IPS-NIHi11 (cell line): Measurements from ENCODE around the gene DPP9.
"Not testable (repeated sequence)": the region's sequence is repeated elsewhere in the genome, so short reads cannot be mapped to it uniquely, and the experiment has no call there.

Experiments used
- DNase-seq: peaks from one replicate; pipeline ENCODE4 v3.0.0; 2012; ENCODE audit warnings: mixed read lengths, low spot score

Gene DPP9

GRCh38 chr19:4687396-4687795 is 36.2 kb downstream of the DPP9 start:
- DNase-seq: no peak

DNA sequence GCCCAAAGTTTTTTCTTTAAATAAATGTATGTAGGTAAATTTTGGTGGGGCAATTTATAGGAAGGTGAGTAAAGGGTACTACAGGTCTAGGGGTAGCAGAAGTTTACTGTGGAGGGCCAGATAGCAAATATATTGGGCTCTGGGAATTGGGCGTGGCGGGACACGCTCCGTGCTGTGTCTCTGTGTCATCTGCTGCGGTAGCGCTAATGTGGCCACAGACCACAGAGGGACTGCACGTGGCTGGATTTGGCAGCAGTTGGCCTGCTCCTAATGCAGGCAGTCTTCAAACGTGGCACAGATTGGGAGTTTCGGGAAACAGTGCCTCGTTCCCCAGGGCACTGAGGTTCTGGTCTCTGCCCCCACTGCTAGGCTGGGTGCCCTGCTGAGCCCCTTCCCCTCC is 36.9 kb downstream of the DPP9 start:
- no peak for DNase-seq

DNA sequence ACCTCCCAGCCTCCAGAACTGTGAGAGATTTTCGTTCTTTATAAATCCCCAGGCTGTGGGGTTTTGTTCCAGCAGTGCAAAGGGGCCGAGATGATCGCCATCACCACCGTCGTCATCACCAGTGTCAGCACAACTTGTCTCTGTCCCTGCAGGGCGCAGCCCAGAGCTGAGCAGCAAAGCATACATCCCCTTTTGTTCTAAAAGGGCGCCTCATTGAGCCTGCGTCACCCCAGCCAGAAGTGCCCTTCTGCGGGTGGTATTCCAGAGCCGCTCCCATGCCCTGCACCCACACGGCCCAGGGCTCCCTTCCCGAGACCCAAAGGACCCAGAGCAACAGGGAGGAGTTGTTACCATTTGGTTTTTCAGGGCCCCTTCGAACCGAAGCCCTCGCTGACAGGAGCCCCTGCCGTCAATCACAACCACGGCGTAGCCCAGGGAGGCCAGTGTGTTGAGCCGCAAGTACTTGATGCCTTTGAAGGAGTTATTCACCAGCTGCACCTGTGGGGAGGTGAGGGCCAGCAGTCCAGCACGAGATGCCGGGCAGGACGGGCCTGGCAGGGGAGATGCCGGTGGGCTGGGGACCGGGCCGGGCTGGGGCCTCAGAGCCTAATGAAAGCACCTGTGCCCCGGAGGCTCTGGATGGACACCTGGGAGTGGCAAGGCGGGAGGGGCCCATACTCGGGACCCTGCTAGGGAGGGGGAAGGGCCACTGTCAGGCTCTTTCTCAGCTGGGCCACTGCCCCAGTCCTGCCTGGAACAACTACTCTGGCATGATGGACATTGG is 39.1 kb downstream of the DPP9 start:
- DNase-seq: no peak

GRCh38 chr19:4682417-4683200 is 41.0 kb downstream of the DPP9 start:
- no peak for DNase-seq

- DNase-seq: not testable (repeated sequence)
Observed at GRCh38 chr19:4680021-4680420, 43.6 kb downstream of the DPP9 start.

DNA sequence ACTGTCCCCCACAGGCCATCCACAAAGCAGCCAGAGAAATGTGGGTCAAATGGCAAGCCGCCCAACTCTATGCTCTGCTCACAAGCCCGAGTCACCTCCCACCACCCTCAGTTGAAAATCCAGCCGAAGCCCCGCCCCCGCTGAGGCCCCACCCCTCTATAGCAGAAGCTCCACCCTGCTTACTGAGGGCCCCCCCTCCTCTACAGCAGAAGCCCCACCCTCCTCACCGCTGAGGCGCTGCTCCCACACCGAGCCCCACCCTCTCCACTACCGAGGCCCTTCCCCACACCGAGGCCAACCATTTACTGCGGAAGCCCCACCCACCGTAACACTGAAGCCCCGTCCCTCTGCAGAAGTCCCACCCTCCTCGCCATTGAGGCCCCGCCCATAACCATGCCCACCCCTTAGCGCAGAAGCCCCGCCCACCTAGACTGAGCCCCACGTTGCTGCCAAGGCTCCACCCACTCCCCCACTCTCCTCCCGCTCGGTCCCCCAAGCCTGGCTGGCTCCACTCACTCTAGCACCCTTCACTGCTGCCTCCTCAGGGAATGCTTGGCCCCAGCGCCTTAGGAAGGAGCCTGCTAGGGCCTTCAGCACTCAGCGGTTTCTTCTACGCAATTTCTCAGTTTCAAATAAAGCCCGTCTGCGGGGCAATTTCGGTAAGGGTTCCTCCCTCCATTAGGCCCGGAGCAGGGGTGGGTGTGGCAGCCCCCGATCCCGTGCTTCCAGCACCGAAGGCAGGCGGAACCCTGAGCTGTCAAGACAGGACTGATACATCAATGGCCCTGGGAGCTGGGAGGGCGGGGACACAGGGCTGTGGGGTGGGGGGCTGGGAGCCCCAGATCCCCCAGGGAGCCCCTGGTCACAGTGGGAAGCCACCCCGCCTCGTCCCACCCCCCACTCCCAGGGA is 44.5 kb downstream of the DPP9 start:
- DNase-seq: peak; percentile 93

- peak; percentile 74 for DNase-seq
Observed at GRCh38 chr19:4676955-4677731, 46.5 kb downstream of the DPP9 start.

- DNase-seq: no peak
Observed at GRCh38 chr19:4675346-4675745, 48.3 kb downstream of the DPP9 start.

- no peak for DNase-seq
Observed at GRCh38 chr19:4673726-4674125, 49.9 kb downstream of the DPP9 start.

- DNase-seq: no peak
Observed at GRCh38 chr19:4673216-4673615, 50.4 kb downstream of the DPP9 start.

DNA sequence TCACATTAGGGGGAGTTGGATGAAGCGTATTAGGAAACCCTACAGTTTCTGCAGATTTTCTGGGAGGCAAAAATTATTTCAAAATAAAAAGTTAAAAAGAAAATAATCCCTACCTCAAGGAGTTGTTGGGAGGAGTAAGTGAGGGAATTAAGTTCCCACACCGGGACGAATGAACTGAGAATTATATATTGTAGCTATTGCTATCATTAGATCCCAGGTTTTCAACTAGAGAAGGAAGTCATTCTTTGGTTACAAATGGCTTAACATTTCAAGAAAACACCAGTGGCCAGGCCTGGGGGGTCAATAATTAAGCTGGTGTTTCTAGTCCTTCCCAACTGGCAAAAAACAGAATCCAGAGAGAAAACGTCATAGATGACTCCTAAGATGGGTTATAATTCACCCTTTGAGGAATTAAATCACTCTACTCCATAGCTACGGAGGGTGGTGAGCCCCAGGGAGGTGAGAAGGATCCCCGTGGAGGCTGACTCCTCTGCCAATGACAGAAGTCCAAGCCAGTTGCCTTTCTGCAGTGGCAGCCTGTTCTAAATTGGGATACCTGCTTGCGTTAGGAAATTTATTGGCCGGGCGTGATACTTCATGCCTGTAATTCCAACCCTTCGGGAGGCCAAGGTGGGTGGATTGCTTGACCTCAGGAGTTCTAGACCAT is 52.3 kb downstream of the DPP9 start:
- no peak for DNase-seq

- peak; percentile 100 for DNase-seq
Observed at GRCh38 chr19:4669723-4670480, 53.7 kb downstream of the DPP9 start, which contains the start of gene MYDGF. Gene MYDGF (minus strand): TSS chr19:4670342. CDS start chr19:4670334, 8 bp downstream.

DNA sequence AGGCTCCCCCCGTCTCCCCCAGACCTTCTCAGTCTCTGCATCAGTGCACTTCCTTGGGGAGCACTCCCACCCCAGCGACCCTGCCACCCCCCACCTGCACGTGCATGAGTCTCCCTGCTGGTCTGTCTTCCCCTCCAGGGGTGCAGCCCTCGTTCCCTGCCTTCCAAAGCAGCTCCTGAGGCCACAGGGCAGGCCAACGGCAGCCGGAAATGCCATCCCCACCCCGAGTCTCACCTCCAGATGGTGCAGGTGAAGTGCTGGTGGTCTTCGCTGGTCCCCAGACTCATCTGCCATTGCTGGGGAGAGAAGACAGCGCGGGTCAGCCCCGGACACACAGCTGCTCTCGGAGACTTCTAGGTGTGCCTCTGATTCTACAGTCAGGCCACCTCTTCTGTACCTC is 59.0 kb downstream of the DPP9 start:
- no peak for DNase-seq

- DNase-seq: no peak
Observed at GRCh38 chr19:4662812-4663211, 60.8 kb downstream of the DPP9 start.

DNA sequence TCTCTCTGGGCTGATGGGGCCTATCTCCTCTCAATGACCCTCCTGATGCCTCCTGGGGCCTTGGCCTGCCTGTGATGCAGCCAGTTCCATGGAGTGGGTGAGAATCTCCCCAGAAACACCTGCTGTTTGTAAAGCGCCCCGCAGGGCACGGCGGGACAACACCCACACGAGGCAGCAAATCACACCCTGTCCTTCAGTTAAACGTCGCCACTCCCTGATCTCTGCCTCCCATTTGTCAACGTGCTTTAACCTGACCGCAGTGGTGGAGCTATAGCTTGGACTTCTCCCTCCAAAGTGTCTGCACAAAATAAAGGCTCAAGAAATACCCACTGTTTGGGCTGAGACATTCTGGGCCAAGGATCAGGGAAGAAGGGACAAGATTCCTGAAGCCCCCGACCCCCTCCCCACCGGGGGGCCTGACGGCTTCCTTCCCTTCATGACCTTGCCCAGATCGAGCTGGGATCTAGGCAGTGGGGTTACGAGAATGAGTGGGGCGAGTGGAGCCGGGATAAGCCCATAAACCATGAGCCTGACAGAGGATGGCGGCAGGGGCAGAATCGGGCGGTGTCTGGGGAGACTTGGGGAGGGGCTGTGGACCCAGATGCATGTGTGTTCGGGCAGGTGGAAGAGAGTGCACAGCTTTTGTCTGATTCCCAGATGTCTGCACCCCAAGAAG is 61.5 kb downstream of the DPP9 start:
- DNase-seq: no peak

- no peak for DNase-seq
Observed at GRCh38 chr19:4660993-4661392, 62.6 kb downstream of the DPP9 start.

DNA sequence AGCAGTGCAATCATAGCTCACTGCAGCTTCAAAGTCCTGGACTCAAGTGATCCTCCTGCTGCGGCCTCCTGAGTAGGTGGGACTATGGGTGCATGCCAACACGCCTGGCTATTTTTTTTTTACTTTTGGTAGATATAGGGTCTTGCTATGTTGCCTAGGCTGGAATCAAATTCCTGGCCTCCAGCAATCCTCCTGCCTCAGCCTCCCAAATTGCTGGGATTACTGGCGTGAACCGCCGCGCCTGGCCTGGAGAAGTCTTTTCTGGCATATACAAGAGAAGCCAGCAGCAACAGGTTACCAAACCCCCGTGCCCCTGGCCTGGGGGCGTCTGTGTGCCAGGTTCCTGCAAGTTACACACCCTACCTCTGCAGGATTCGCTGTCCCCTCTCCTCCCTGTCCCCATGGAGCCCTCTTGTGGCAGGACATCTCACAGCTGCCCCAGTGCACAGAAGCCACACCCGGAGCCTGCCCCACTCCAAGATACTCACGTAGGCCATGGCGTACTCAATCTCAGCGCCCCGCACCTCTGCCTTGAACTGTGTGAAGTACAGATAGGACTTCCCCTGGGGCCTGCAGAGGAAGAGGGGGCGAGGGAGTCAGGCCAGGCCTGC is 63.4 kb downstream of the DPP9 start:
- DNase-seq: peak; percentile 80

DNA sequence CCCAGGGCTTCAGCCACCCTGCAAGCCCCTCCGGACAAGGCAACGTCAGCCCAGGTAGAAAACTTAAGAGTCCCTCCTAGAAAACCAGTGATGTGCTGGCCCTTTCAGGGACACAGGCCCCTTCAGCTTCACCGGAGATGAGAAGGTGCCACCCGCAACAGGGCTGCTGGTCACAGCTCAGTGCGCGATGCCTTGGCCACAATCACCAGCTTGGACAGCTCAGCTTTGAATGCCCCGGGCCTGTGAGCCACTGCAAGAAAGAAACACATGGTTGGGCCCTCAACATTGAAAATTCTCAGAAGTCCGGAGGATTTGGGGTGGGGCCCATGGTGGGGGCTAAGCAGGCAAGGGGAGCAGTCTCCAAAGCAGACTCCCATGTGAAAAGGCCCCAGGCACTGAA is 65.8 kb downstream of the DPP9 start:
- no peak for DNase-seq

GRCh38 chr19:4657262-4657661 is 66.4 kb downstream of the DPP9 start:
- DNase-seq: no peak
